ENCODE measurements around the gene ADARB2.
"Not testable (repeated sequence)": the region's sequence is repeated elsewhere in the genome, so short reads cannot be mapped to it uniquely, and the experiment has no call there.

The ADARB2 gene

DNA sequence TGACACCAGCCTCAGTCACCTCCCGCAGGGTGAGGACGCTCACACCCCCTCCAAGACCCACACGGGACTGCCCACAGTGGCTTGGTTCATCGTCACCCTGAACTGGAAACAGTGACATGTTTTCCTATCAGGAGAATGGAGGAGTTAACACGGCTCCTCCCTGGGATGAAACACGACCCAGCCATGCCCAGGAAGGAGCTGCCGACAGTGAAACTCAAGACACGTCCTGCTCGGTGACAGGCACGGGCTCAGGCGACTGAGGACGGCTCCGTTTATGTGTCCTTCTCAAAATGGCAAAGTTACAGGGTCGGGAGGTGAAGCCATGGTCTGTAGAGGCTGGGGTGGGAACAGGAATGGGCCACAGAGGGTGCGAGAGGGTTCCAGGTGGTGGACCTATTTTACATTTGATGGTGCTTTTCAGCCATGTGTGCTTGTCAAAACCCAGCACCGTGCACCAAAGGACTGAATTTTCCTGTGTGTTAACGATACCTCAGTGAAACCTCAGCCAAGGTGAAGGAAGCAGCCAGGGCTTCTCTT, 272.4 kb downstream of the ADARB2 start:
- no peak for DNase-seq (ENCODE audit: low spot score)

DNA sequence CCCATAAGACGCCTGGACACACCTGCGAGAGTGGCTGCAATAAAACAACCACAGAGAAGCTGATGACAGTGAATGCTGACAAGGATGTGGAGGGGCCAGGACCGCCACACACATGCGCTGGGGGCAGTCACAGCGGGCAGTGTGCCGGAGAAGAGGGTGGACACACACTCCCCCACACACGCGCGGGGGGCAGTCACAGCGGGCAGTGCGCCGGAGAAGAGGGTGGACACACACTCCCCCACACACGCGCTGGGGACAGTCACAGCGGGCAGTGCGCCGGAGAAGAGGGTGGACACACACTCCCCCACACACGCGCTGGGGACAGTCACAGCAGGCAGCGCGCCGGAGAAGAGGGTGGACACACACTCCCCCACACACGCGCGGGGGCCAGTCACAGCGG, 273.4 kb downstream of the ADARB2 start:
- DNase-seq (ENCODE audit: low spot score), result not testable (repeated sequence)

DNA sequence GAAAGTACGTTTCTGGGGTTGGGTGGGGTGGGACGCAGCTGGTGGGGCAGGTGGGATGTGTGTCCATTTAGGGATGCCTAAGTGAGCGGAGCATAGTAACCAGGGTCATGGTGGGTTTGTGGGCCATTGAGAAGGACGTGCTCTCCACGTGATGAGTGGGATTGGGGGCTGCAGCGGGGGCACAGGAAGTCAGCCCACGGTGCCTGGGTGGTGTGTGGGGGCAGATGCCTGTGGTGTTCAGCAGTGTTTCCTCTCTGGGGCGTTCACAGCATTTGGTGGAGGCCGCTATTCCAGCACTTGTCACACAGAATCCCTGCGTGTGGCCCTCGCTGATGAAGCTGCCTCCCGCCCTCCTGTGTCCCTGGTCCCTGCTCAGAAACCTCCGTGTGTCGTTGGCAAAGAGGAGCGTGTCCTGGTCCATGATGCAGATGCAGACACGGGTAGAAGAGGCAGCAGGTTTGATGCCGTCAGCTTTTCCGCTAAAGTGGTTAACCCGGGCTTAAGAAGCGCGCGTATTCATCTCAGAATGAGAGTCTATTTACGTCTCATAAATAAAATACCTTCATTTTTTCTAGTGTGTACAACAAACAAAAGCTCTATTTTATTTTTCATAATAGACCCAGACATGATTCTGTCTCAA, 274.2 kb downstream of the ADARB2 start:
- no peak for DNase-seq (ENCODE audit: low spot score)

DNA sequence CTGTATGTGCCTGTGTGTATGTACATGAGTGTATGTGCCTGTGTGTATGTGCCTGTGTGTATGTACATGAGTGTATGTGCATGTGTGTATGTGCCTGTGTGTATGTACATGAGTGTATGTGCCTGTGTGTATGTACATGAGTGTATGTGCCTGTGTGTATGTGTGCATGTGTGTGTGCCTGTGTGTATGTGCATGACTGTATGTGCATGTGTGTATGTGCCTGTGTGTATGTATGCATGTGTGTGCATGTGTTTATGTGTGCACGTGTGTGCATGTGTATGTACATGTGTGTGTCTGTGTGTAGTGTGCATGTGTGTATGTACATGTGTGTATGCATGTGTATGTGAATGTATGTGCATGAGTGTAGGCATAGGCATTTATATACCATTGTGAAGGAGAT, 274.8 kb downstream of the ADARB2 start:
- no peak for DNase-seq (ENCODE audit: low spot score)

DNA sequence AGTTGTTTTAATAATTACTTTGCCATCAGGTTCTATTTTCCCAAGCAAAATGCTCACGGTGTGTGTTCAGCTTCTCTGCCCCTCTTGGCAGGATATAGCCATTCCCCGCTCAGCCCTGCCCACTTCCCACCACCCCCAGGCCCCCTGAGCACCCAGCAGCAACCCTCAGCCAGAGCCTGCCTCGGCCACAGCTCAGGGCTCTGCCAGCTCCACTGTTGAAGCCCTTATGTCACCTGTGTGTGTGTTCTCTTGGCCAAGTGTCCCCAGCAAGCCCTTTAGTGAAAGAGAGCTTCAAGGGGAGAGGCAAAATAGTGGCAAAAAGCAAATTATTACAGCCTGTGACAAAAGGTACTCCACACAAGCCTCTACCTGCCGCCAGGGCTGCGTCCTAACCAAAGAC, 275.3 kb downstream of the ADARB2 start:
- no peak for DNase-seq (ENCODE audit: low spot score)

DNA sequence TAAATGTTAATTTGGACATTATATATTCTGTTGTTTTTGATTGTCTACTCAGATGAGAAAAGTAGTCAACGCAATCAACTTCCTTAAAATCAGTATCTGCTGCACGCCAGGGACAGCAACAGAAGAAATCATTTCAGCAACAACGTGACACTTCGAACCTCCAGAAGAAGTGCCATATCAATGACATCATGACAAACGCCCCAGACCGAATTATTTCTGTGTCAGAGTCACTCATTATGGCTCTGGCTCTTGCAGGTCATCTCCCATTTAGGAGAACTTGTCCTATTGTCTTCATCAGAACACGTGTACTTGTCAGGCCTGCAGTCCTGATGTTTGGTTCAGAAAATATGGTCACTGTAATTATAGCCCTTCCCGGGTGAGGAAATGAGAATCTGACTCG, 276.3 kb downstream of the ADARB2 start:
- DNase-seq (ENCODE audit: low spot score), result no peak

DNA sequence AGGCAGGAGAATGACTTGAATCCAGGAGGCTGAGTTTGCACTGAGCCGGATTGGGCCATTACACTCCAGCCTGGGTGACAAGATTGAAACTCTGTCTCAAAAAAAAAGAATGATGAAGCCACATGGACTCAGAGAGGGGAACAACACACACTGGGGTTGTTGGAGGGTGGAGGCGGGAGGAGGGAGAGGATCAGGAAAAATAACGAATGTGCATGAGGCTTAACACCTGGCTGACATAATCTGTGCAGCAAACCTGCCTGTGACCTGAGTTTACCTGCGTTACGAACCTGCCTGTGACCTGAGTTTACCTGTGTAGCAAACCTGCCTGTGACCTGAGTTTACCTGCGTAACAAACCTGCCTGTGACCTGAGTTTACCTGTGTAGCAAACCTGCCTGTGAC, 277.7 kb downstream of the ADARB2 start:
- DNase-seq (ENCODE audit: low spot score), result not testable (repeated sequence)

DNA sequence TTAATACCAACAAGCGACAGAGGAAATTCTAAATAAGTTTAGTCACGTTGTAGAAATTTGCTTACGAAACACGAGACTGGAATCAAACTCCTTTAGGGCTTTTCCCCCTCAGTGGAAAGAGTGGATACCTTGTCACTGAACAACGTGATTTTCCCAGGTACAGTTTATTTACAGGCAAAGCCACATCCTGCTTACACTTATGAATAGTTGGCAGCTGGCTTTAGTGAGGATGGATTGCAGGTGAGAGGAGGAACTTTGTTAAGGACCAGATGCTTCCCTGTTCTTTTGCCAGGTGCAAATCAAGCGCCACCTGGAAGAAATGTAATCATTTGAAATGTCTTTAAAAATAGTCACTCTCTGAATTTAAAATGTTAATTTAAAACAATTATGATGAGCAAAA, 282.4 kb downstream of the ADARB2 start:
- DNase-seq (ENCODE audit: low spot score), result no peak

DNA sequence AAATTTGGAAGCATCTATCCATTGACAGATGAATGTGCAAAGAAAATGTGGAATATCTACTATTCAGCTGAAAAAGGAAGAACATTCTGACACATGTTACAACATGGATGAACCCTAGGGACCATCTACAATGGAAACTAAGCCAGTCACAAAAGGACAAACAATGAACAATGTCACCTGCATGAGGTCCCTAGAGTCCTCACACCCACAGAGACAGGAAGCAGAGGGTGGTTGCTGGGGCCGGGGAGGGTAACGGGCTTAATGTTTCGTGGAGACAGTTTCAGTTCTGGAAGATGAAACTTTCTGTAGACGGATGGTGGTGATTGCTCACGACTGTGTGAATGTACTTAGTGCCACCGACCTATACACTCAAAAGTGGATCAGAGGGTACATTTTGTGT, 282.9 kb downstream of the ADARB2 start:
- no peak for DNase-seq (ENCODE audit: low spot score)

DNA sequence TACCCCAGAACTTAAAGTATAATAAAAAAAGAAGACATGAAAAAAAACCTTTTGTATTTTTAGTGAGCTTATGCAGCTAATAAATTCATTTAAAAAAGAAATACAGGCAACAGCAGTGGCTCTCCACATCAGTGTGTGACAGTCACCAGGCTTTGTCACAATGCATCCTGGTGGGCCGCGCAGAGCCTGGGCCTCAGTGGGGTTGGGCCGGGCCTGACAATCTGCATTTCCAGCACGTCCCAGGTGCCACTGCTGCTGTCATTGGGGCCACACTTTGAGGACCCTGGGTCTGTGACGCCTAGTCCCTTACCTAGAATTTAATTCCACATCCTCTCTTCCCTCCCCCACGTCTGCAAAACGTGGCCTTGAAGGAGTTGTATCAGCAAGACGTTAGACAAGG, 284.5 kb downstream of the ADARB2 start:
- no peak for DNase-seq (ENCODE audit: low spot score)

DNA sequence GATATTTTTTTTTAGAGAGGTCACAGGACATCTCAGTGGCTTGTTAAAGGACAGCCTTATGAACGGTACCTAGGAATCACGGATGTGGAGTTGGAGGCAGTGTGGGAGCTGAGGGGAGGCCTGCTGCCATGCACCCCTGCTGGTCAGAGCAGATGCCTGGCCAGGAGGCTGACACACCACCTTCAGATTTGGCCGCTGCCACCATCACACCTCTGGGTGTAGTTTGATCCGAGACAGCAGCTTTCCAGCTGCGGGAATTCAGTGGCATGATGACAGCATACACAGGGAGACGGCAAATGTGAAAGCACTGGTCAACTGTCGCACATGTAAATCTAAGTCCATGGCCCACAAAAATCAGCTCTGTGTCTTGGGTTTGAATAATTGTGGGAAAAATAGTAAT, 285.4 kb downstream of the ADARB2 start:
- DNase-seq (ENCODE audit: low spot score), result no peak

DNA sequence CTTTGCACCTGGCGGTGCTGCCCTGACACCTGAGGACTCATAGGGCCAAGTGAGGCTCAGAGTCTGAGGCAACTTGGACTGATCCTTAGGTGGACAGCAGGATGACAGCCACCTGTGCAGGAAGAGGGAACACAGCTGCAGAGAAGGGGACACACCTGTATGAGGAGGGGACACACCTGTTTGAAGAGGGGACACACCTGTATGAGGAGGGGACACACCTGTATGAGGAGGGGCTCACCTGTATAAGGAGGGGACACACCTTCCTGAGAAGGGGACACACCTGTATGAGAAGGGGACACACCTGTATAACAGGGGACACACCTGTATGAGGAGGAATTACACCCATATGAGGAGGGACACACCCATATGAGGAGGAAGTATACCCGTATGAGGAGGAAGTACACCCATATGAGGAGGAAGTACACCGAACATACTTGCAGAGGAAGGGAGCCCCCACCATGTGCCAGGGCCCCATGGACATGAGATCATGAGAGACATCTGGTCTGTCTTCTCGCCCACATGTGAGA, 285.9 kb downstream of the ADARB2 start:
- DNase-seq (ENCODE audit: low spot score), result no peak

DNA sequence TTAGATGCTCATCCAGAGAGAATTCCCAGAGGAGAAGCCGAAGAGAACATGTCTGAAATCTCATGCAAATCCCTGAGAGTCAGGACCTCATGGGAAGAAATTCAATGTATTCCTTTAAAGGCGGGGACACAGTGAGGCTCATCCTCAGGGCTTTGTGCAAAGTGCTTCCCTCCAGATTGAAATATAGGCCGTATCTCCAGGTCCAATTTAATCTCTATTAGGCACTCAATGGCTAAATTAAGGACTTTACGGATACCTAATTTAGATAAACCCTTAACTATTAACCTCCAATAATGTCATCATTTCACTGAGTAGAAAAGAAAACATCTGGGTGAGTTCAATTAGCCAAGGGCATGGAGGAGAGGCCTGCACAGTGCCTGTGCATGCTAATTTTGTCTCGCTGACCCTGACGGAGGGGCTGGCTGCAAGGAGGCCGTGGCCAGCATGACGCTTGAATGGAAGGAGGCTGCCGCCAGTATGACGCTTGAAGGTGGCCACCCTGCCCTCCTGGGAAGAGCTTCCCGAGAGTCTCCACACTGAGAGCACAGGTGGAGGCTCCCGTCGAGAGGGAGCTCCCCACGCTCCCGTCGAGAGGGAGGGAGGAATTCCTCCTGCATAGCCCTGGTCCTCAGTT, 287.6 kb downstream of the ADARB2 start:
- no peak for DNase-seq (ENCODE audit: low spot score)

DNA sequence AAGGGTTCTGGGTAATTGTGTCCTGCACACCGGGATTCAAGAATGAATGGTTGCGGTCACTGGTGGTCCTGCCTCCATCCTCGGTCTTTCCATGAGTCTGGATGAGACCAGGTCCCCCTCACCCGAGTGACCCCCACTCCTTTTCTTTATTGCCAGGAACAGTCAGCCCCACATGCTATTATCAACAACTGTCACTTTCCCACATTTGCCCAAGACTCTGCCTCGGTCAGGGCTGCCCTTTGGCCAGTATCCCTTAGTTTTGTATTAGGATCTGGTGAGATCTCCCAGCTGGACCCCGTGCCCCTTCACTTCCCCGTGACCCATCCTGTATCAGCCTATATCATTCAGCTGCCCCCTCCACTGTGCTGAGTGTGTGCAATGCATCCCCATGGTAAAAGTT, 288.3 kb downstream of the ADARB2 start:
- no peak for DNase-seq (ENCODE audit: low spot score)

DNA sequence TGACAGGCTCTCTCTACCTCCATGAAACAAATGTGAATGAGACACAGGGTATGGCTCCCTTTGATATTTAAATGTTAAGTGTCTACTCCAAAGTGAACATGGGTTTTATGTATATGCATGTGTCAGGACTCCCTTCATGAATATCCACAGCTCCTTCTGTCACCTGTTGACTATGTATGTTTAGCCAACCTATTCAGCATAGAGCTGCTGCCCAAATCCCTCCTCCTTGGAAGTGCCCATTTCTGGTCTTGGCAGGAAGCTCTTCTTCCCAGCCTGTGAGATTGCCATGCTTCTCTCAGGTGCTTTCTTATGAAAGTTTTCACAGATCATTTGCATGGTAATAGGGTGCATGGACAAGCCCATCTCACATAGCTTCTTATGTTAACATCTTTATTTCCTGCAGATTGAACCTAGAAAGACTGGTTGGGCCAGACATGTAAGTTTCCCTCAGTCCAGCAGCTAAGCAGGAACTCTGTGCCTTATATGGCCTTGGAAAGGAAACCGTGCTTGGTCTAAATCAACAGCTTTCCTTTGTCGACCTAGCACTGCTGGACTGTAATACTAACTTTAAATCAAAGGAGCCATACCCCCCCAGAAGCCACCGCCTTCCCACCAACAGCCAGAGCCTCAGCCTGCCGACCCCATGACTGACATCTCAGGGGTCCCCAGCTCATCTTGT, 288.9 kb downstream of the ADARB2 start:
- no peak for DNase-seq (ENCODE audit: low spot score)

DNA sequence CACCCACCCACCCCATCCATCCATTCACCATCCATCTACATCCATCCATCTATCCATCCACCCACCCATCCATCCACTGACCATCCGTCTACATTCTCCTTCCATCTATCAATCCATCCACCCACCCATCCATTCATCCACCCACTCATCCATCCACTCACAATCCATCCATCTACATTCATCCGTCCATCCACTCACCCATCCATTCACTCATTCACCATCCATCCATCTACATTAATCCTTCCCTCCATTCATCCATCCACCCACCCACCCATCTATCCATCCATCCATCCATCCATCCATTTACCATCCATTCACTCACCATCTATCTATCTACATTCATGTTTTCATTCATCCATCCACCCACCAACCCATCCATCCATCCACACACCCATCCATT, 292.5 kb downstream of the ADARB2 start:
- no peak for DNase-seq (ENCODE audit: low spot score)

DNA sequence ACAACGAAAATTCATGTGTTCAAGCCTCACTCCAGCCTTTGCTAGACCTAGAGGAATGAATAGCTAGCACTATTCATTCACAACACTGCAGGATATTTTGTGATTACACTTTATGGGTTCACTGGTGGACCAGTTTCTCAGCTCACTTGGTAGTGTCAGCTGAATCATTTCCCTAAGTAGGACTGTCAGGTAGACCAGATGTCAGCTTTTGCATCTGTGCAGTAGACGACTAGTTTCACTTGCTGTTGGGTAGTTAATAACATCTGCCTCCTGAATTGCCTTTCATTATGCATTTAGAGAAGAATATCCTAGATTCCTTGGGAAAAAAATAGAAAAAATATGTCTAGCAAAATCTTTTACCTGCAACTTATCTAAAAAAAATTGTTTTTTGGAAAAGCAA, 296.4 kb downstream of the ADARB2 start:
- no peak for DNase-seq (ENCODE audit: low spot score)

DNA sequence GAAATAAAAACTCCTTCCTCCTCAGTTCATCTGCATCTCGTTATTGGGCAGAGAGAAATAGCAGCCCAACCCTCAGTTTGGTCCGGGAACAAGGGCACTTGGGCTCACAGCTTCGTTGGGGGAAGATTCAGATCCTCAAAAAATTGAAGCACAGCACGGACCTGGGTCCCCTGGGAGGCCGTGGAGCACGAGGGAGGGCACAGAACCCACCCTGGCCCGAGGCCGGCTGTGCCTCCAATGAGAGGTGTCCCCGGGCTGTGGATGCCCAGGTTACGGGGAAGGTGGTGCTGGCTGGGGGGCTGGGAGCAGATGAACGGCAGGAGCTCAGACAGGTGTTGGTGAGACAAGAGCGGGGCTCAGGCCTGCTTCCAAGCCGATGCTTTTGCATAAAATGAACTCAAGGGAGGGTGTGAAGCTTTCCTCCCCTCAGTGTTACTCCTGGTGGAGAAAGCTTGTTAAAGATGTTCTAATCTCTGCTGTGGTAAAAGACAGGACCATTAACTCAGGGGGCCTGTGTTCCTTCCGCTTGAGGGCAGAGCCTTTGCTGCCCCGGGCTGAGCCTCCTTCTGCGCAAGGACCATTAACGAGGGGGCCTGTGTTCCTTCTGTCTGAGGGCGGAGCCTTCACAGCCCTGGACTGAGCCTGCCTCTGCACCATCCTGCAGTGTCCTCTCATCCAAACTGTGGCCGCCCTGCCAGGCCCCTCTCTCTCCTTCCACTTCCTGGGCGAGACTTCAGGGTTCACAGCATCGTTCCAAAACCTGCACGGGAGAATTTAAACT, 302.2 kb downstream of the ADARB2 start:
- no peak for DNase-seq (ENCODE audit: low spot score)

DNA sequence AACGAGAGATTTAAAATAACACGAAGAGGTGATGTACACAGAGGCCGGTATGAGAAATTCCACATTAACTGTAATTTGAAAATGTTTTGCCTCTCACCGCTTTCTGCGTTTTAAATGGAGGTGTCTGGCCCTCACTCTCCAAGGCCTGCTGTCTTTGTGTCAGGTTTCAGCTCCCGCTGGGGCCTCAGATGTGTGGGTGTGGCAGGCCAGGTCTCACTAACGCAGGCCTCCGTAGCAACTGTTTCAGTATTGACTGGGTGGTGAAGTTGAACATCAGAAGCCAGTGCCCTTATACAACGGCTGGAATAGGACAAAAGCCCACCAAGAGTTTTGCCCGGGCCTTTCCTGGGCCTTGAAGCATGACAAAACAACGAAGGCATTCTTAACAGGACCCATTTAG, 303.1 kb downstream of the ADARB2 start:
- no peak for DNase-seq (ENCODE audit: low spot score)

DNA sequence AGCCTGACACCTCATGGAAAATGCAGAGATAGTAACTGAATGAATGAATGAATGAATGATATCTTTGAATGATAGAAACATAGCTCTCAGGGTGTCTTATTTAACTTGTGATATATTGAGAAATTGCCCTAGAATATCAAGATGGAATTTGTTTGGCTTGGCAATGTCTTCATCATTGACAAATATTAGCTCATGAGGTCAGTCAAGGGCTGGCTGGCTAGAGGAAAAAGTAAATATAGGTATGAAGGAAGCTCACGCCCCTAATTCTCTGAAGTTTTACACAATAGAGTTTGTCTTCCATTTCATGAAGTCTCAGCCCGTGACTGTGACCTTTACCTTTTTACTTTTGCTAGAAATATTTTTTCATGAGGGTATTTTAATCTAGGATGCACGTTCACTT, 305.2 kb downstream of the ADARB2 start:
- no peak for DNase-seq (ENCODE audit: low spot score)

DNA sequence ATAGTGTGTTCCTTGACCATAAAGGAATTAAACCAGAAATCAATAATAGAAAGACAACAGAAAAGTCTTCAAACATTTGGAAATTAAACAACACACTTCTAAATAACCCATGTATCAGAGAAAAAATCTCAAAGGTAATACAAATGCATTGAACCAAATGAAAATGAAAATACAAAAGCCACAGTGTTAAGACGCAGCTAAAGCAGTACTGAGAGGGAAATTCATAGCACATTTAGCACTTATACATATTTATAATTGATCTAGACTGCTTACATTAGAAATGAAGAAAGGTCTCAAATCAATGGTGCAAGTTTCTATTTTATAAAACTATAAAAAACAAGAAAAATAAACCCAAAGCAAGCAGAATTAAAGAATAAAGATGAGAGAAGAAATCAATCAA, 306.1 kb downstream of the ADARB2 start:
- DNase-seq (ENCODE audit: low spot score), result no peak

DNA sequence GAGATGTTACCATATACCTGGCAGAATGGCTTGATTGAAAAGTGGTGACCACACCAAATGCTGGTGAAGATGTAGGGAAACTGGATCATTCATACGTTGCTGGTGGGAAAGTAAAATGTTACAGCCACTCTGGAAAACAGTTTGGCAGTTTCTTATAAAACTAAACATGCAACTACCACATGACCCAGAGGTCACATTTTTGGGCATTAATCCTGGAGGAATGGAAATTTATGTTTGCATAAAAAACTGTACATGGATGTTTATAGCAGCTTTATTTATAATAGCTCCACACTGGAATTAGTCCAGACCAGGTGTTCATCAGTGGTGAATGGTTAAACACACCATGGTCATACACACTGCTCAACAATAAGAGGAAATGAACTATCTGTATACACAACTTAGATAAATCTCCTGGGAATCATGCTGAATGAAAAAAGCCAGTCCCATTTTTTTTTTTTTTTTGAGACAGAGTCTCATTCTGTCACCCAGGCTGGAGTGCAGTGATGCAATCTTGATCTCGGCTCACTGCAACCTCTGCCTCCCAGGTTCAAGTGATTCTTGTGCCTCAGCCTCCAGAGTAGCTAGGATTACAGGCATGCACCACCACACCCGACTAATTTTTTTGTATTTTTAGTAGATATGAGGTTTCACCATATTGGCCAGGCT, 309.7 kb downstream of the ADARB2 start:
- DNase-seq (ENCODE audit: low spot score), result not testable (repeated sequence)

All from D341Med (cell line).